HG03432 (cell line): ENCODE data around the gene CFAP299.

ENCODE experiments used
- ATAC-seq: cut with Tn5 transposase; IDR thresholded peaks from one replicate; pipeline ENCODE4 v1.9.1; 2021; ENCODE audit warnings: mild to moderate bottlenecking, moderate library complexity; ENCODE audit not compliant: unreplicated experiment

CFAP299 gene

DNA sequence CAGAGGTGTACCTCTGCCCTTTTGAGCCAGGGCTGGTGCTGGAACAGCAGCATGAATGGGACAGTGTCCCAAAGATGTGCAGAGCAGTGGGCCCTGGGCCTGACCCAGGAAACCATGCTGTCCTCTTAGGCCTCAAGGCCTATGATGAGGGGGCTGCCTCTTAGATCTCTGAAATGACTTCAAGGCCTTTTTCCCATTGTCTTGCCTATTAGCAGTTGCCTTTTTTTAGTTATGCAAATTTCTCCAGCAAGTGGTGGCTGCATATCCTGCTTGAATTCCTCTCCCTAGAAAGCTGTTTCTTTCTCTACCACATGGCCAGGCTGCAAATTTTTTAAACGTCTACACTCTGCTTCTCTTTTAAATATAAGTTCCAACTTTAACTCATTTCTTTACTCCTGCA lies 160.3 kb downstream of the CFAP299 start:
- no peak for ATAC-seq

DNA sequence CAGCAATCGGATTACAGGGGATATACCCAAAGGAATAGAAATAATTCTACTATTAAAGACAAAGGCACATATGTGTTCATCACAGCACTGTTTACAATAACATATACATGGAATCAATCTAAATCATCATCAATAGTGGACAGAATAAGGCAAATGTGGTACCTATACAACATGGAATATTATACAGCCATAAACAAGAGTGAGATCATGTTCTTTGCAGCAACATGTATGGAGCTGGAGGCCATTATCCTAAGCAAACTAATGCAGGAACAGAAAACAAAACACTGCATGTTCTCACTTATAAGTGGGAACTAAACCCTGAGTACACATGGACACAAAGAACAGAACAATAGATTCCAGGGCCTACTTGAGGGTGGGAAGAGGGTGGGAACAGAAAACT lies 163.2 kb downstream of the CFAP299 start:
- ATAC-seq, result no peak

DNA sequence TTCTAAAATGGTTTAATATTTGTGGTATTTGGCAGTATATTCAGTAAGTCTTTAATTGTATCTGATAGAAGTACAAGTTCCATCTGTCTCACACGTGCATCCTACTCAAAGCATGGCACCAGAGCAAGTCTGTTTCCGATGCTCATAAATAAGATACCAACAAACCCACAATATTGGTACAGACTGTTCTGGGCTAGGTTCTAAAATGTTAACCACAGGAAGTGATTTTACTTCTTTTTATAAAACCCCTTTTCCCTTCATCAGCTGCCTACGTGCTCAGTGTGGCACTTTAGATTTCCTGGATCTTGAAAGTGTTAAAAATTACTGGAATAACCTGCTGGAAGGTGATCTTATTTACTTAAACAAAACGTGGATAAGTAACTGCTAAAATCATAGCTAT lies 165.1 kb downstream of the CFAP299 start:
- ATAC-seq, result peak; percentile 49

DNA sequence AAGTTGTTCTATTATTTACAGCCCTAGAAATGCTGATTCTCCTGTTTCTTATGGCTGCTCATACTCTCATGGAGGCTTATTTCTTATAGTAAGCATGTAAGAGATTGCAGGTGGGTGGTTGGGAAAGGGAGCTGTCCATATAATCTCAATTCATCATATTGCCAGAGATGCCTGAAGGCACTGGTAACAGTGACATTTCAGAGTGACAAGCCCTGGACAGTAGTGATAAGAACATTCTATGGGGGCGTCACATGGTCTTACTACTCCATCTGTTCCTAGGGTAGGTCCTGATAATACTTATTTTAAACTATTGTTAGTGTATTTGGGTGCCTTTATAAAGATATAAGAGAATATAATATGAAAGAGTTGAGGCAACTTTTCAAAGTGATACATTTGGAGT lies 171.5 kb downstream of the CFAP299 start:
- ATAC-seq, result no peak

DNA sequence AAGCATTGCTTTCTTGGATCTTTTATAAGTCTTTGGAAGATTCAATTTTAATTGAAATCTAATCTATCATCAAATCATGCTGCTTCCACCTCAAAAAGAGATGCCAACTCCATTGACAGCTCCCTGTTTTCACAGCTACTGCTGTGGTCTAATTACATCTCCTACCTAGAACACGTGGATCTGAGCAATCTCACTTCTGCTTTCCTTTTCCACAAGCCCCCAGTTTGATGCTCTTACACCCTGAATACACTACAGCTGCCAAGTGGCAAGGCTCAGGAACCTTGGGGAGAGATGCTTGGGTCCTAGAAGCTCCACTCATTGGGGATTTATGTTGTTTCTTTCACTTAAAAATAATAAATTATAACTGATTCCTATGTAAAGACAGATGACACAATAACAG lies 172.0 kb downstream of the CFAP299 start:
- ATAC-seq, result peak; percentile 94

DNA sequence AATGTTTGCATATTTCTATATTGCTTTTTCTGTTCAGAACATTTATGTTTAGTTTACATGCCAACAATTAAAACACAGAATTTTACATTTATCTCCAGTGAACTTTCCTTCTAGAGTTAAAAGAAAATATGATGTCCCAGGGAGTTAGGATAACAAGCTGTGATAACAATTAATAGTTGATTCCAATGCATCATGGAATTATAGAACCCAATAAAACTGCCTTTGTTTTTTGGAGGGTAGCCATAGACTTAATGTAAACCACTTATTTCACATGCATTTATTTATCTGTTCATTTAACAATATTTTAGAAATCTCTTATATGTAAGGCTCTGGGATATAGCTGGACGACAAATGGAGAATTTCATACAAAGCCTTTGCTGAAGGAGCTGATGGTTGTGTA lies 180.0 kb downstream of the CFAP299 start:
- ATAC-seq, result no peak

DNA sequence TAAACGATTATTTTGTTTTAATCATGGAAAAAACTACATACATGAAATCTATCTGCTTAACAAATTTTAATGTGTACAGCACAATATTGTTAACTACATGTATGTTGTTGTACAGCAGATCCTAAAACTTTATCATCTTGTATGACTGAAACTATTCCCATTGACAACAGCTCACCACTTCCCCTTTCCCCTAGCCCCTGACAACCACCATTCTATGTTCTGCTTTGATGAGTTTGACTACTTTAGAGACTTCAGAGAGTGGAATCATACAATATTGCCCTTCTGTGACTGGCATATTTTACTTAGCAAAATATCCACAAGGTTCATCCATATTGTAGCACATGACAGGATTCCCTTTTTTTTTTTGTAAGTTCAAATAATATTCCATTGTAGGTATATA lies 185.9 kb downstream of the CFAP299 start:
- ATAC-seq, result peak; percentile 72

DNA sequence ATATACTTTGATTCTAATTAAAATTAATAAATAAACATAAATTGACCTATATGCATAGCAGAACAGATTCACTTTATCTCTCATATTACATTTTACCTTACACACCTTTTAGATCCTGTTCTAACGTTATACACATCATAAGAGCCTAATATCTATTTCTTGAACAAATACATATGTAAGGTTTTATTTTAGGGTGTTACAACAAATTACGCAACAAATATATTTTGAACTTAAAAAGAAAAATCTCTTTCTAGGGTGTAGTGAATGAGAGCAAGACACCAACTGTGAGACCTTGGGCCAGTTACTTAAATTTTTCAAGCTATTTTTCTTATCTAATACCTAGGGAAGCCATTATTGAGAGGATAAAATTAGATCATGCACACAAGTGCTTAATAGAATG lies 191.2 kb downstream of the CFAP299 start:
- ATAC-seq, result no peak

DNA sequence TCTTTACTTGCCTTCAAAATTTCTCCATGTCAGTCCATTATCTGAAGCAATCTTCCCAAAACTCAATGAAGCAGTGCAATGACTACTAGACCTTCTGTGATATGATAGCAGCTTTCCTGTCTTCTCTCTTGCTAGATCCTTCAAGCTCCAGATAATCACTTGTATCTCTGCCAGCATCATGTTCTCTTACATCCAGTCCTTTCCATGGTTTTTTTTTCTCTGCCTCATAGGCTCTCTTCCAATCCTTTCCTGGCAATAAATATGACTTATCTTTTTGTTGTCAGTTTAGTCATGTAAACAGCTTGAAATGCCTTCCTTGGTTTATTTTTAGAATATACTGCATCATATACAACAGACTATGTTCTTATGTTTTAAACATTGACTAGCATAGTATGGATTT lies 193.5 kb downstream of the CFAP299 start:
- ATAC-seq, result no peak

DNA sequence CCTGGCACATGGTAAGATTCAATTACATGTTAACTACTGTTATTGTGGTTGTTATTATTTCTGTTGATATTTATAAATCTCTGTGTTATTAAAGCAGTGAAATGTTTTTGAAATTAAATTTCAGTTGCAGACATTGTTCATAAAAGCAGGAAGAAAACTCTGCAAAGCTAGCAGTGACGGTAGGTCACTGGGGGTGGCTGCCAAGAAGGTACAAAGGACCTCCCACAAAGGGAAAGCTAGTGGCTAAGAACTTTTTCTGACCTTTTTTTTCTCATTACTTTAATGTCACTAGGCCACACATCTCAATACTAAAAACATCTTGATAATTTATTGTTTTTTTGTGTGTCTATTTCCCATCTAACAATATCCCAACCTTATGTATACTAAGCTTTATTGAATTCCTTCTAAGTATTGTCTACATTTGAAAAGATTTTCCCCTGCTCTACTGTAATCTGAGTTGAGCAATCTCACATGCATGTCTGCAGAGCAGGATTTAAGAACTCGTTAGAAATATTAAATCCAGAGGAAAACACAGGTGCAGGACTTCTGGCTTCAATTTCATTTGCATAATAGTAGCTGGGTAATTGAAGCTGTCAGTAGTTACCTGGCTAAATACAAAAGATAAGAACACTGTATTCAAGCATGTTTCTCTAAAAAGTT lies 197.3 kb downstream of the CFAP299 start:
- no peak for ATAC-seq

DNA sequence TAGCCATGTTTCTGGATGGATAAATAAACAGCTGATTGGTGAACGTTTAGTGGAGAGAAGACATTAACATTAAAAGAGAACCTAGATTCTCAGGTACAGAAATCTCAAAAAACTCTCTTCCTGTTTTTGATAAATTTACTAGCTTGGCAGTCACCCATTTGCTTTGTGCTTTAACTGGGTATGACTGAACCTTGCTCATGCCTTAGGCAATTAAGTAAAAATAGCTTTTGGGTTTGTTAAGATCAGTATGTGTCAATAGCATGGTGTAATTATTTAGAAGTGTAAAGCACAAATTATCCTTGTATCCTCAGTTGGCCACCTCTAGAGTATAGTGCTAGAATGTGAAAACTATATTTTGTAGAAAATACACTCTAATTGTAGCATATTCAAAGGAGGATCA lies 200.0 kb downstream of the CFAP299 start:
- ATAC-seq, result no peak

DNA sequence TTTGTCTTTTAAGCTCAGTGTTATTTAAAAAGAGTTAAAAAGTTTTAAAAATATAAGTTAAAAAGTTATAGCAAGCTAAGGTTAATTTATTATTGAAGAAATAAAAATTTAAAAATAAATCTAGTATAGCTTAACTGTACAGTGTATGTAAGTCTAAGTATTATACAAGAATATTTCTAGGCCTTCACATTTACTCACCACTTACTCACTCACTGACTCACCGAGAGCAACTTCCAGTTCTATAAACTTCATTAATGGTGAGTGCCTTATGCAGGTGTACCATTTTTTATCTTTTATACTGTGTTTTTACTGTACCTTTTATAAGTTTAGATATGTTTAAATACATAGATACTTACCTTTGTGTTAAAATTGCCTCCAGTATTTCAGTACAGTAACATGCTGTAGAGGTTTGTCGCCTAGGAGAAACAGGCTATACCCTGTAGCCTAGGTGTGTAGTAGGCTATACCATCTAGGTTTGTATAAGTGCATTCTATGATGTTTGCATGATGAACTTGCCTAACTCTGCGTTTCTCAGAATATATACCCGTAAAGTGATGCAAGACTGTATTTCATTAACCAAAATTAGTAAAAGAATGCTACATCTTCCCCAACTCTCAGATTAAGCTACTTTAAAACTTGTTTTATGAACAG lies 202.9 kb downstream of the CFAP299 start:
- no peak for ATAC-seq

DNA sequence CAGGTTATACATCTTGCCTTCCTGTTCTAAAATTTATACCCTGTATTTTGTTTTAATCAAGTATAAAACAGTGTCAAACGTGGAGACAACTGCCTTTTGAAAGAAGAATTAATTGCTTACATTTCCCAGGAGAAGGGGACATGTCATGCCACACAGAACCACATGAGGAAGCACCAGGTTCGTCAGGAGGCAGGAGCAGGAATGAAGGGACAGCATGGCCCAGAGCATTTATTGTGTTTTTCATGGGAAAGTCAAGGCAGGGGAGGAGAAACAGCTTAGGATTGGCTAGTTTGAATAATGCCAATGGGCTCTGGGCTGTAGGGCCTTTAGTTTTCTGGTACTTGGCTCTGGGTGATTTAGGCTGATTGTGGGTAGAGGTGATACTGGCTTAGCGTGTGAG lies 203.7 kb downstream of the CFAP299 start:
- no peak for ATAC-seq

DNA sequence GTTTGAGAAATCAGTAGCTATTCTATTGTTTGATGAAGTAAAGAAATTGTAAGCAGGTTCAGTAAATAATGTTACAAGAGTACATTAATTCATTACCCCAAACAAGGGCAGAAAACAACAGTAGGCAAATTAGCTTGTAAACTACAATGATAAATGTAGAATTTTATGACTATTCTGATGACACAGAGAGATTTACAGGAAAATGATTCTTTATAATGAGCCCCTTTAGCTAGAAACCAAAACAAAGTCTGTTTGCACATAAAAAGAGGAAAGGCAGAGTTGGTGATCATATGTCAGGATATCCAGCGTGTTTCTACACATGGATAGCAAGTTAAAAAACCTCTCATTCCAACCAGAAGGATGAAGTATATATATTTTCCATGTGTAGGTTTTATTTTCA lies 204.8 kb downstream of the CFAP299 start:
- ATAC-seq, result peak; percentile 8

DNA sequence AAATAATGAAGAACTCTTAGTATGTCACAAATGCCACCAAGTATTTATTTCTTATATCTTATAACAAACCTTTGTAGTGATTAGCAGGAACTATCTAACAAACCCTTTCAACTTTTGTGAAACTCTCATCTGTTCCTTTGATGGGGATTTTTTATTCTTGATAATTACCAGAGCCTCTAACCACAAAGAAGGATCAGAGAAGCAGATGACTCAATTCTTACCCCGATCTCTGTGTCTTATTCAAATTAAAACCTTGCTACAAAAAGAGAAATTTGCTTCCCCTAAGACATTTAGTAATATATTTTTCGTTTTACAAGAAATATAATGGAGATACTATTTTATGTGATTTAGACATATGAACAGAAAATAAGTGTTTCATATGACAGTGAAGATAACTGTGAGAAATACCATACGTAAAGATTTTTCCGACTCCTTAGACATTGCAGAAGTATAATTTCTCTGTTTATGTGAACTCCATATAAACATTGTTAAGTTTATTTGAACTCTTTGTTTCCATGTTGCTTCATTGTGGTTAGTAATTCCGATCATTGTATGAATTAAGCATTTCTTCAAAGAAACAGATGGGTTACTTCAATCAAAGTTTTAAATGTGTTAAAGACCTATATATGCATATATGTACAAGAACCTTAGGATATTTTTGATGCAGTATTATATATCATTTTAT lies 205.4 kb downstream of the CFAP299 start:
- peak; percentile 99 for ATAC-seq

DNA sequence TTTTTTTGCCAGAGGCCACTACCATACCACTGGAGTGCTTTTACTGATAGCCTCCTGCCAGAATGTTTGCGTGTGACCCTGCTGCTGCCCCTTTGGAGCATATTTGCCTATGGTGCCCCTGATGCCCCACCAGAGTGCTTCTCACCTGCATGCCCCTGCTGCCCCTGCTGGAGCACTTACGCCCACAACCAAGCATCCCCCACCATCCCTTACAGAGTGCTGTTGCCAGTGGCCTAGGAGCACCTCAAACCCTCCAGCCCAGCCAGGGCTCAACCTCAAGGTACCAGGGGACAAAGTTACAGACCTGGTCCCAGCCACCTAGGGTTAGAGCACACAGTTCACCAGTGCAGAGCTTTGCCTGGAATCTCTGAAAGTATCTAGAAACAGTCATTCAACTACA lies 207.2 kb downstream of the CFAP299 start:
- no peak for ATAC-seq

DNA sequence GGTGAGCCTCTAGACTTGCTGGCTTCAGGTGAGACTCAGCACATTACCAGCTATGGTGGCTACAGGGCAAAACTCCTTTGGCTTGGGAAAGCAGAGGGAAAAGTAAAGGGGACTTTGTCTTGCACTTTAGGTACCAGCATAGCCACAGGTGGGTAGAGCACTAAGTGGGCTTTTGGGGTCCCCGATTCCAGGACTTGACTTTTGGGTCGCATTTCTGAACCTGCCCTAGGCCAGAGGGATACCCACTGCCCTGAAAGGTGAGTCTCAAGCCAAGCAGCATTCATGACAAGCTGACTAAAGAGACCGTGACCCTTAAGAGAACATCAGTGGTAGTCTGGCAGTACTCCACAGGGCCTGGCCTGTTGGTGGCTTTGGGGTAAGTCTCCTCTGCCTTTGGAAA lies 224.8 kb downstream of the CFAP299 start:
- ATAC-seq, result no peak

DNA sequence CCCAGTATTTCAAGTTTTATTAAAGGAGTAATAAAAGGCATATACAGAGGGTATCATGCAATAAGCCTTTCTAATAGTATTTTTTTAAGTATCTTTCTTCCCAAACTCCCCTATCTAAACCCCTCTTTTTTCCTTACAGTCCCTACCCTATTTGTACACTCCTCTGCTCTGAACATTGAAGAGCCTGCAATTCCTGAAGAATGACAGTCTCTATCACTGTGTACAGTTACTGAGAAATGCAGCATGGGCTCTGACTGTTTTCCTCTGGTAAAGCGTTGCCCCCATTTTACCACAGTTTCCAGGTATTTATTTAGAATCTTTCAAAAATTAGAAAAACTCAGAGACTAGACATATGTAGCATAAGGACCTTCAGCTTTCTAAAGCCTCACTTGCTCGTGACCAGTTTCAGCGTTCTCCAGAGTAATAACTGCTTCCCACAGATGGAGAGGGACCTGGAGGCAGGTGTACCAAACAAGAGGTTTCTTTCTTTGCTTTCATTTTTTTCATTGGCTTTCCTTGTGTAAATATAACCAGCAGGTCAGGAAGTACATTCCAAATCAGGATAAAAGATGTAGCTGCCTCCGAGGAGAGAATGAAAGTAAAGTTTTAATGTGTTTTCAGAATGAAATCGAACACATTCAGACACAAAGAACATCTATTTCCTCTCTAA lies 230.8 kb downstream of the CFAP299 start:
- ATAC-seq, result no peak

DNA sequence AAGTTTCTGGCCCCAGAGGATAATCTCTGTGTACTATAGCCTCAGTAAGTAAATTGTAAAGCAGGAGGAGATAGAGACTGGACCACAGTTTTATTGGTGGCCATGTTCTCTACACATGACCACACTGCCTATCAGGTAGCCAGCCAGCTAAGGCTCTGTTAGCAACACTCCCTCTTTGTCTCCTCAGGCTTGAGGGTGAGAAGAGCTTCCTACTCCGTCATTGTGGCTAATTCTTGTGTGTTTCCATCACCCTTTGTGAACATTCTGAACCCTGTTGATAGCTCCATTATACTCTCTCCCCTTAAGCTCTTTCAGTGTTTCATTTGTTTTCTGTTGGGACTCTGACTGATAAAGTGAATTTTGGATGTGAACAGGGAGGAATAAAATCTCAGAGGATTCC lies 233.4 kb downstream of the CFAP299 start:
- no peak for ATAC-seq

DNA sequence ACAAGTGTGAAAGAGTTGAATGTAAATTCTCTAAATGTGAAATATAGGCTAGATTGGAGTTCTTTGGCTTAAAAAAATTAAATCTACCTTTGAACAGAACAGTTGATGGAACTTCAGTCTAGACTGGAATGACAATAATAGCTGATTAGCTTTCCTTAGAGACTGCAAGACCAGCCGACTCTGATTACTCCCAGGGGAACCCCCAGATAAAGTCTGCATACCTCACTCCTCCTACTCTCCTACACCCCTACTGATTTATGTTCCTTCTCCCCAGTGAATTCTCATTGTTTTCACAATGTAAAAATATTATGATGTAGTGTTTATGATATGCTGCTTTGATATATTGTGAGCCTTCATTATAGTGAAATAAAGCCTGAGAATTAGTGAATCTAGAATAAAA lies 241.3 kb downstream of the CFAP299 start:
- ATAC-seq, result no peak

DNA sequence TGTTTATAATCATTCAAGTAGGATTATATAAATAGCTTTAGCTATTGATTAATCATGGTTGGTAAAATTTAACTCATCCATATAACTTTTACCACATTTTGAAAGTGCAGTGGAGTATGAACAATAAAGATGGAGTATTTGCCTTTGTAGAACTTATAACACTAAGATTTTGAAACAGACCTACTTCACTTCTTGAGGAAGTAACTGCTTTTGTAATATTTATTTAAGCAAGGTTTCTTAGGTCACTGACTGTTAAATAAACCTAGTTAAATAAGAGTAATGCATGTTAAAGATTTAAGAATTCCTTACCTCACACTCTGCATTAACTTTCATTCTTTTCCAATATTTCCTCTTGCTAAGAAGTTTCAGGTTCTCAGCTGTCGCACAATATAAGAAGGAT lies 242.5 kb downstream of the CFAP299 start:
- ATAC-seq, result no peak

DNA sequence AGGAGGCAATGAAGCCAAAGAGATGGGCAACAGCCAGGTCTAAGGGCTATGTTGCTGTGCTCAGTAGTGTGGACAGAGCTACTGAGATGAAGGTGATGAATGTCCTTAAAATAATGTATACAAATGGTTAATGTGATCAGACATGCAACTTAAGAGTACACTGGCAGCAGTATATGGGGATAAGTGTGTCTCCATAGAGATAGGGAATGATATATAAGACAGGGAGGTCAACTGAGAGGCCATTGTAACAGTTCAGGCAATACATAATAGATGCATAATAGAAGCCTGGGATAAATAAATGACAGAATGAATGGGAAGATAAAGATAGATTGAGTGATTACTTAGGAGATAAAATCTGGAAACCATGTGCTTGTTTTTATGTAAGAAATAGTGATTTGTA lies 250.0 kb downstream of the CFAP299 start:
- ATAC-seq, result no peak
